Right renal pelvis (tissue), 4 donors: ENCODE data around the gene OR10J5. TPM values are rescaled to one million over a fixed set of nuclear protein-coding genes. Genes with fewer than 3 reads are reported as not detected.
"Not testable (repeated sequence)": the region's sequence is repeated elsewhere in the genome, so short reads cannot be mapped to it uniquely, and the experiment has no call there.

Experiments used
- DNase-seq, 4 donors: peaks; one replicate each; pipeline ENCODE4 v3.0.0-alpha.2; 2013; ENCODE audit warnings: low read depth in 4 of 4, low spot score in 3 of 4, missing footprints in 1 of 4
- polyA plus RNA-seq, 4 donors: library from polyadenylated mRNA; unstranded; fragments of 120-200 nt; gene quantifications; one replicate each; pipeline ENCODE4 v1.2.1, GENCODE V29; 2013; ENCODE audit not compliant: insufficient read length in 4 of 4

Gene OR10J5, protein sequence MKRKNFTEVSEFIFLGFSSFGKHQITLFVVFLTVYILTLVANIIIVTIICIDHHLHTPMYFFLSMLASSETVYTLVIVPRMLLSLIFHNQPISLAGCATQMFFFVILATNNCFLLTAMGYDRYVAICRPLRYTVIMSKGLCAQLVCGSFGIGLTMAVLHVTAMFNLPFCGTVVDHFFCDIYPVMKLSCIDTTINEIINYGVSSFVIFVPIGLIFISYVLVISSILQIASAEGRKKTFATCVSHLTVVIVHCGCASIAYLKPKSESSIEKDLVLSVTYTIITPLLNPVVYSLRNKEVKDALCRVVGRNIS
- not detected for polyA plus RNA-seq

DNA sequence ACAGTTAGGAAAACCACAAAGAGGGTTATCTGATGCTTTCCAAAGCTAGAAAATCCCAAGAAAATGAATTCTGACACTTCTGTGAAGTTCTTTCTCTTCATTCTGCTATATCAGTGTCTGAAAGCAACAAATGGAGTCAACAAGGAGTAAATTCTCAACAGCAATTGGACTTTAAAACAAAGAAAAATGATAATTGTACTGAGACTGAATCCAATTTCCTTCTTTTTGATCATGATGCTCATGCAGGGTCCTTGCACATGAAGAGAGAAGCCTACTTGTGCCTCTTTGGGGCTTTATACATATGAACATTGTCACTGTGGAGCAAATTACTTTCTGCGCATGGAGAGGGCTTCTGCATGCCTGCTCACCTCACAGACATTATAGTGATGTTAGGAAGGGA lies at the start of gene OR10J5:
Gene OR10J5 (minus strand): TSS at position 101 of the 400 bp plus-strand sequence. CDS start 0 bp downstream, at position 101.
- no peak for DNase-seq

DNA sequence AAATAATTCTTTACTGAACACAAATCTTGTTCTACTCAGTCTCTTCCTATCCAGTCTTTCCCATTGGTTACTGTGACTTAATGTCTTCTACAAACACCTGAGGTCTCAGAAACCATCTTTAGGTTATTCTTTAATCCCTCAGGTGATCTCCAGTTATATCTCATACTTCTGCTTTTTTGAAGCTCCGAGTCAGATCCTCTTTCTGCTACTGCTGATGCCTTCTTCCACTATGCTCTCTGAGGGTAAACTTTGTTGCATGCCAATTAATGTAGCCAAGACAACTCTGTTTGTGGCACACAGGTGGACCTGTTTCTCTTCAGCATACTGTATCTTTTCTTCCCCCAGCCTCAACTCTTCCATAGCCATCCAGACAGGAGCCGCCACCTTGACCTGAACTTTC lies 48.7 kb upstream of the OR10J5 start:
- no peak for DNase-seq

DNA sequence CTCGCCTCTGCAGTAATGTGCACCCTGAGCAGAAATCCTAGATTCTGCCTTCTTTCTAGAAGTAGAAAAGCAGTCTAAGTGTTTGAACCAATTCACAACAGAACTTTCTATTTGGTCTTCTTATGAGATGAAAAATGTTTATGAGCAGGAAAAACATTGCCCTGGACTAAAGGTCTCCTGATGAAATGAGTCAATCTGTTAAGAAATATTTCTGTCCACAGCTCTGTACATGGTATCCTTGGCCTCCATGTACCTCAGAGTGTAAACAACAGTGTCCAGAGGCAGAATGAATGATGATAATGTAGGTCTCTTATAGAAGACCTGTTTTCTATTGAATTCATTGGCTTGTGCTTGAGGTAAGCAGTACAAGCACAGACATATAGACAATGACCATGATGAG lies 45.6 kb upstream of the OR10J5 start:
- DNase-seq: no peak

DNA sequence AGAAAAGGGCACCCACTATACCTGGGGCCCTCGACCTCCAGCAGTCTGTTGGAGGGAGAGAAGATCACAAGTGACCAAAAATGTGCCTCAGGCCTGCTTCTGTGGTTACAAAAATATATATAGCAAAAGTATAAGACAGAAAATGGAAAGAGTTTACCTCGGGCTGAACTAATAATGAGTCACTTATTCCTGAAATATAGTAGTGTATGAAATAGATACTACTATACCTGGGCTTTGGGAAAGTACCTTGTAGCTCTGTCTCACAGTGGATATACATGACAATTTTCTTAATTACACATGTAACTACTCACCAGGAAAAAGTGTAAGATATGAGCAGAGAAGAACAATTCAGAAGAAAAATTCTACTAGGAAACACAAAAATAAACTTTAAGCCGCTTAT lies 44.5 kb upstream of the OR10J5 start:
- DNase-seq: no peak

DNA sequence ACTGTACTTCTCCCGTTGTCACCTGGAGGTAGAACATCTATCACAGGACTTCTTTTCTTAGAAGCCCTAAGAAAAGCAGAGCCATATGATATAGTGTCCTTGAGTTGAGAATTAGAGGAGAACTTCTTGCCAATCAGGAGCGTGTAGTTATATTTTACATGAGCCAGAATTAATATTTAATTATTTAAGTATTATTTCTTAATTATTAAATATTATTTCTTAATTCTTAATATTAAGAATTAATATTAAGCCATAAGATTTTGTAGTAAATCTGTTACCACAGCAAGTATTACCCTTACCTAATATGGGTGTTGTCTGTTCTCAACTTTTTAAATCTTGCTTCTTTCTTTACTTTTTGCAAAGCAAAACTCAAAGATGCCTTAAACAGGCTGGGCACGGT lies 41.6 kb upstream of the OR10J5 start:
- DNase-seq: no peak

DNA sequence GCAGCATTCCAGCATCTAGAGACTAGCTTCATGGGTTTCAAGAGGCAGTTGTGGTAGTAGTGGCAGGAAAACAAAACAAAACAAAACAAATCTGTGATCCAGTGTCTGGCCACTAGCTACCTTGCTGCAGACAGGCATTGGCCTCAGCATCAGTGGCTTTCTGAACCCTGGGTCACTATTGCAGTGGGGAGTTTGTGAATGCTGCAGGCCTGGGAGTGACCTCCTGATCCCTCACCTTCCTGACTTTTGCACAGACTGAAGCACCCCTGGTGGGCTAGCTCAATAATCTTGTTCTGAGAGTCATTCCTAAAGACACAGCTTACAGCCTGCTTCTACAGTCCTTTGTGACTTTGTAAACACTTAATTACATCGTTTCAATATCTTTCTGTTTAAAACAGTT lies 26.9 kb upstream of the OR10J5 start:
- DNase-seq: no peak

DNA sequence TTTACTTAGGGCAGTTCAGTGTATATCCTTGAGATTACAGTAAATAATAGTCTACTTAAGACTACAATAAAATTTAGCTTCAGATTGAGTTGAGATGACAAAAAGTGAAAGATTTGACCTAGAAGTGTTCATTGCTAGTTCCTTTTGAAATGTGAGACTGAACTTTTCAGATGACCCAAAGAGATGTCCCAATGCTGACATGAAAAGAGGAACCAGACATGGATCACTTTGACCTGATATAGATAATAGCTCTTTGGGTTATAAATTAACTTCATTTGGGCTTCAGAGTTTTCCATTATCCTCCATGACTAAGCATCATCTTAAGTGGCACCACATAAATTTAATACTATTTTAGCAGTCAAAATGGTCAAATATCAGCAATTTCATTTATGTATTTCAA lies 25.7 kb upstream of the OR10J5 start:
- no peak for DNase-seq

DNA sequence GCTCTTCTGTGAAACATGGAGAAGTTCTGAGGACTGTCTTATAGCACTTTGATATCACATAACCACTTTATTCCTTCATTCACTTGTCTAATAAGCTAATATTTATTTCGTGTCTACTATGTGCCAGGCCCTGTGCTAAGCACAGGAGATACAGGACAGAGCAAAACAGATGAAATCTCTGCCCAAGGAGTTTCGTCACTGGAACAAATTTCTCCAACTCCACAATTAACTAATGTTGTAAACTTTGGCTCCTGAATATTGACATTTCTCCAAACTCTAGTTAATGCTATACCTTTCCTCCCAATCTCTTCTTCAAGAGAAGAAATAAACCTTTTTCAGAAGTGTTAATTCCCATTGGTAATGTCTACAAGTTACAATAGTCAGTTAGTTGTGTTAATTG lies 24.8 kb upstream of the OR10J5 start:
- DNase-seq: no peak

DNA sequence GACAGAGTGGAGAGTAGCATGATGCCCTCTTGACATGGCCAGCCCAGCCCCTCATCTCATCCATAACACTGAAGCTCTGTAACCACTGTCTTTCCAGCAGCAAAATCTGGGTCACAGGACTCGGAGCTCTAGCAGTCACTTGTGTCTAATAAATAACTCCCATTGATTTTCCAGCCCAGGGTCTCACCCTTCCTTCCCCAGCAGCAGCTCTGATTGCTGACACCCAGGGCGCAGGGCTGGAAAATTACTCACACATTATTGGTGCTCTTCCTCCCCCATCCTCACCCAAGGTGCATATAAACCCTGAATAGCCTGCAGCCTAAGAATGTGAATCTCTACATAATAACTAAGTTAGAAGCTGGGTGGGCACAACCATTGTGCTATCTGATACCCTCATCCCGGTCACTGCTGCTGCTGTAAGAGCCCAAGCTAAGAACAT lies 21.1 kb upstream of the OR10J5 start:
- DNase-seq: no peak

DNA sequence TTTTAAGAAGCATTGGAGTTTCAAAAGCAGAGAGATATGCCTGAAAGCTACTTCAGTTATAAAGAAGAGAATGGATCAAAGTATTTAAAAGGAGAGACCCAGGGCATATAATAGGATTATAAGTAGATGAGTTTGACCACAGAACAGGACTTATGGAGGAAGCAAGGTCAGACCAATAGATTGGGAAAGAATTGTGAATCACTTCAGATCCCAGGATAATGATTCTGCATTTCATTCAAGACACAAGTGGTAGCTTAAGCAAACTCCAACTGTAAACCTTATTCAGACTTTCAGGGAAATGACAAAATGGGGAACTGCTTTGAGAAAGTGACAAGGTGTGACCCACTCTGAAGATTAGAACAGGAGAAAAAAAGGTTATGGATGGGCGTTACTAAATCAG lies 18.9 kb upstream of the OR10J5 start:
- DNase-seq: no peak

DNA sequence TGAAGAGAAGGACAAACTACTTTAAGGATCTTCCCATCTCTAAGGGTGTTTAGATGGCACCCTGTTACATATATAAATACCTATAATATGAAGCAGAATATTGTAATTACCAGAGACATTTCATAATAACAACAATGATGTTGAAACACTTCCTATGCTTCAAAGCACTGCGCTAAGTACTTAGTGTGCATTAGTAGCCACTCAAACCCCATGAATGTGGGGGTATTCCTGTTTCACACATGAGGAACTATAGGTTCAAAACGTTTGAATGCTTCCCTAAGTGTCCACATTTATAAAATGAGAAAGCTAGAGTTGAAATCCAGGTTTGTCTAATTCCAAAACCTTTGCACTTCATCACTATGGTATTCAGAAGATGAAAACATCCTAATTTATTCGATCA lies 18.5 kb upstream of the OR10J5 start:
- DNase-seq: no peak

DNA sequence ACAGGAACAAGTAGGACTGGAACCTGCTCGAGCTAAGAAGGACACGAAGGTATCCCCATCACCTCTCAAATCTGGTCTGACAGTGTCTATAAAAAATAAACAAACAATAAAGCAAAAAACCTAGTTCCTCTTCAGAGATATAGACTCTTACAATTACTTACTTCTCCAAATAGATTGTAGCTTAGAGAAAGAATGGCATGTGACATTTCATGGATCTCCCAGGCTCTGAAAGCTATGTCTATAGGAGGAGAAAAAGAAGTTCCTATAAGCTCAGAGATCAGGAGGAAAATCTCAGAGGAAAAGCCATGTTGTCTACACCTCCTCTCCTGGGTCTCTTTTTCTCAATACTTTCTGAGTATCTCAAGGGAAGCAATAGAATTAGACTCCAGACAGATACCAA lies 12.3 kb upstream of the OR10J5 start:
- no peak for DNase-seq

DNA sequence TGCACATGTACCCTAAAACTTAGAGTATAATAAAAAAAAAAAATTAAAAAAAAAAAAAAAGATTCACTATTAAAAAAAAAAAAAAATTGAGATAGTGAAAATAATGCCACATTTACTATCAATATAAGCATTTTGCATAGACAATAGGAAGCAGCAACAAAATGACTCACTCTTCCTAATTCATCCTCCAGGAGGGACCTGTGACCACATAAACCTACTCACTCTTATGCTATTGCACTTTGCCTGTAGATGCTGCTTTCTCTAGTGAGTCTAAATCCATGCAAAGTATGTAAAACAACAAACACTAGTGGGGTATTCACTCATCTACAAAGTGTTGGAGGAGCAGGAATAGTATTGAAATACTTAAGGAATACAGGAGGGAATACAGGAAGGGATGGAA lies 2.9 kb downstream of the OR10J5 start:
- no peak for DNase-seq

DNA sequence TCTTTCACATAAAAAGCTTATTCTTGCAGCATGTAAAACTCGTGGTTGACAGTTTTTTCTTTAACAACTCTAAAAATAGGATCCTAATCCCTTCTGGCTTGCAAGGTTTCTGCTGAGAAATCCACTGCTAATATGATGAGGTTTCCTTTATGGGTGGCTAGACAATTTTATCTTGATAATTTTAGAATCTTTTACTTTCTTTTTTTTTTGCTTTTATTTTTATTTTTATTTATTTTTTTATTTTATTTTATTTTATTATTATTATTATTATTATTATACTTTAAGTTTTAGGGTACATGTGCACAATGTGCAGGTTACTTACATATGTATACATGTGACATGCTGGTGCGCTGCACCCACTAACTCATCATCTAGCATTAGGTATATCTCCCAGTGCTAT lies 11.0 kb downstream of the OR10J5 start:
- not testable (repeated sequence) for DNase-seq

DNA sequence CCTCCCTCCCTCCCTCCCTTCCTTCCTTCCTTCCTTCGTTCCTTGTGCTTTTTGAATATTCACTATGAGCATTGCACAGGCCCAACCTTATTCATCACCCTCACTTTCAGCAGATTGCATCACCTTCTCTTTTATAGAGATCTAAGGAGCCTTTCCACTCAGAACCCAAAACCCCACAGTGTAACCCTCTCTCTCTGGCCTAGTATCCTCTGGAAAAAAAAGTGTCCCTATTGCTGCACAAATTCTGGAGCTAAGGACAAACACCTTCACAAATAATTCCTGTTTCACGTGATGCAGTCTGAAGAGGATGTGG lies 25.6 kb downstream of the OR10J5 start:
- no peak for DNase-seq

DNA sequence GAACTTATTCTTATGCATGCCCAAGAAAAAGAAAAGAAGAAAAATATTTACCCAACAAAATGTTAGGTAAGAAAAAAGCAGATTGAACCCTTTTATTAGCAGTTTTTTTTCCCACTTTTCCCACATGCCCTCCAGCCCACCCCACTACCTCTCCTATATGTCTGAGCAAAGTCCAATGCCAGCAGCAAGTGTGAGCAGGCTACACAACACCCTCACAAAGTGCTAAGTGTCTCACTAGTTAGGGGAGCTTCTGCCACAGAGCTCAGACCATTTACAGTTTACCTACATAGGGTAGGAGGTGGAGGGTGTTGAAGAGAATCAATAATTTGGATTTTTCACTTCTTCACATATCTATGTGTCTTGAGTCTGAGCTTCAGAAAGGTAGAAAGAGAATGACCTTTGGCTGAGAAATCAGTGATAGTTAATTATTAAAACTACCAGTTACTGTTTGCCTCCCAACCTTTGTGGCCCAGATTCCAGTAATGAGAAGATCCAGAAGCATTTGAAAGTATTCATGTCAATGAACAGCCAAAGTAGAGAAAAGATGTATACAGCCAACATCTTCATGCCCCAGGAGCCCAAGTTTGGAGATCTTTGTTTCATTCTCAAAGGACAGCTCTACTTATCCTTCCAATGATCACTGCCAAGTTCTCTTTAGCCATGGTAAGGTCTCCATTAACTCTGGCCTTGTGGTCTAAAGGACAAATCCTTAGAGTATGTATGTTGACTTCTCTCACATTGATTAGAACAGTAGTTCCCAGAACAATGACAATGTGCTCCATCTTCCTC lies 26.2 kb downstream of the OR10J5 start:
- DNase-seq: no peak

DNA sequence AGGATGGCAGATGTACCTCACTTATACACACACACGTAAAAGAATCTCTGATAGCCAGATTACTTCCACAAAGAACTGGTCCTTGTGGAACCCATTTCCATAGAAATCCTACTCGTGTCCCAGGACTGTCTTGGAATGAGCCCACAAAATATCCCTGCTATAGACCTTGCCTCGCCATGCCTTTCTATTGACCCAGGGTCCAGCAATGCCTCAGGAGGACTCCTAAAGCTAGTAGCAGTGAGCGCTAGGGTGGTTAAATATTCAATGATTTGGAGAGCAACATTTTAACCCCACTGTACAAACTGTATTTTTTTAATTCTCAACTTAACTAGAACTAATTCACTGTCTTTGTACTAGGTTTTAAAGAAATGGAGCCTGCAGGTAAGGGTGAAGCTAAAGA lies 26.9 kb downstream of the OR10J5 start:
- no peak for DNase-seq

DNA sequence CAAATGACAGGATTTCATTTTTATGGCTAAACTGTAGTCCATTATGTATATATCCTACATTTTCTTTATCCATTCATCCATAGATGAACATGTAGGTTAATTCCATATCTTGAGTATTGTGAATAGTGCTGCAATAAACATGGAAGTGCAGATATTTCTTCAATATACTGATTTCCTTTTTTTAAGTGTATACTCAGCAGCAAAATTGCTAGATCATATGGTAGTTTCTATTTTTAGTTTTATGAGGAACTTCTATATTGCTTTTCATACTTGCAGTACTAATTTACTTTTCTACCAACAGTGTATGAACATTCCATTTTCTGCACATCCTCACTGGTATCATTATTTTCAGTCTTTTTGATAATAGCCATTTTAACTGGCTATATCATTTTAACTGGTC lies 30.1 kb downstream of the OR10J5 start:
- no peak for DNase-seq

DNA sequence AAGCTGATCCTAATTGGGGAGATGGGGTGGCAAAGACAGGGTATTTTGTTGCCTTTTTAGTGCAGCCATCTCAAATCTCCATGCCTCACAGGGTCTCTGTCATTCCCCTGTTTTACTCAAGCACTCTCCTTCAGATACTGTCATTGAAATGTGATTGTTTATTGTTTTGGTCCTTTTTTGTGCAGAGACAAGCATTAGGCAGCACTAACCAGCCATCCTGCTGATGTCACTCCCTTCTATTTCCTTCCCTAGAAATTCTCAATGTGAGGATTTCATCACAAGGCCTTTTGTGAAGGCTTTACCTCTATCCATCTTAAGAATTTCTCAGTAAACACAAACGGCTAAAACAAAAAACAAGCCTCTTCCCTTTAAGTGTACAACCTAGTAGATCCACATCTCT lies 34.7 kb downstream of the OR10J5 start:
- no peak for DNase-seq

DNA sequence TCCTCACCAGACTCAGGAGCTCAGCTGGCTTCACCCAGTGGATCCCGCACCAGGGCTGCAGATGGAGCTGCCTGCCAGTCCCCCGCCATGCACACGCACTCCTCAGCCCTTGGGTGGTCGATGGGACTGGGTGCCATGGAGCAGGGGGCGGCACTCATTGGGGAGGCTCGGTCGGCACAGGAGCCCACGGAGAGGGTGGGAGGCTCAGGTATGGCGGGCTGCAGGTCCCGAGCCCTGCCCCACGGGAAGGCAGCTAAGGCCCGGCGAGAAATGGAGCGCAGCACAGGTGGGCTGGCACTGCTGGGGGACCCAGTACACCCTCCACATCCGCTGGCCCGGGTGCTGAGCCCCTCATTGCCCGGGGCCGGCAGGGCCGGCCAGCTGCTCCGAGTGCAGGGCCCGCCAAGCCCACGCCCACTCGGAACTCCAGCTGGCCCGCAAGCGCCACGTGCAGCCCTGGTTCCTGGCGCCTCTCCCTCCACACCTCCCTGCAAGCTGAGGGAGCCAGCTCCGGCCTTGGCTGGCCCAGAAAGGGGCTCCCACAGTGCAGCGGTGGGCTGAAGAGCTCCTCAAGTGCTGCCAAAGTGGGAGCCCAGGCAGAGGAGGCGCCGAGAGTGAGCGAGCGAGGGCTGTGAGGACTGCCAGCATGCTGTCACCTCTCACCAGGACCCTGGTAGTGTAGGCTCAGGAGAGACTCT lies 41.1 kb downstream of the OR10J5 start:
- not testable (repeated sequence) for DNase-seq

DNA sequence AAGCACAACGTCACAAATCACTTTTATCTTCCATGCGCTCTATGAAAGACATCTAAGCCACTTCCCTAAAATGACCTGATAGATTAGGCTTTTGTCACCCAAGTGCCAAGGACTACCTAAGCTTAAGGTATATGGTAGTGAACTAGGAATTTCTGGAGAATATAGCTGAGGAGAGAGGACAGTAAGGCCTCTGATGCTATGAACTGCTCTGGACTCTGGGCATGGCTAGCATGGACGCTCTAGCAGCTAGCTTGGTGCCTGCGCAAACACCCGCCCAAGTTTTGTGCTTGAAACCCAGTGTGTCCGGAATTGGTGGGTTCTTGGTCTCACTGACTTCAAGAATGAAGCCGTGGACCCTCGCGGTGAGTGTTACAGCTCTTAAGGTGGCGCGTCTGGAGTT lies 42.5 kb downstream of the OR10J5 start:
- no peak for DNase-seq
